H9 (cell line): ENCODE measurements around the gene TSC2. TPM values are rescaled to one million over a fixed set of nuclear protein-coding genes. Genes with fewer than 3 reads are reported as not detected.

Experiments
- DNase-seq: peaks from one replicate; pipeline ENCODE4 v3.0.0-alpha.2; 2017
- H2AFZ ChIP-seq: one replicate; pipeline ENCODE4 v1.6.1; 2013; ENCODE audit warnings: mild to moderate bottlenecking, low read length, control low read depth, moderate library complexity
- H2AK5ac ChIP-seq: 2 replicates; pipeline ENCODE4 v1.6.1; 2013; ENCODE audit warnings: low read length, control low read depth, mixed read lengths; ENCODE audit not compliant: insufficient read length
- H2BK120ac ChIP-seq: one replicate; pipeline ENCODE4 v1.6.1; 2013; ENCODE audit warnings: low read depth, mild to moderate bottlenecking, low read length, control low read depth, inconsistent platforms; ENCODE audit not compliant: poor library complexity, severe bottlenecking
- H2BK12ac ChIP-seq: 2 replicates; pipeline ENCODE4 v1.6.1; 2013; ENCODE audit warnings: low read length, control low read depth, mixed read lengths, low read depth; ENCODE audit not compliant: insufficient read length
- H2BK15ac ChIP-seq: 2 replicates; pipeline ENCODE4 v1.6.1; 2013; ENCODE audit warnings: low read depth, low read length, control low read depth
- H2BK20ac ChIP-seq: one replicate; pipeline ENCODE4 v1.6.1; 2013; ENCODE audit warnings: low read depth, mild to moderate bottlenecking, low read length, control low read depth, inconsistent platforms; ENCODE audit not compliant: poor library complexity, severe bottlenecking
- H2BK5ac ChIP-seq: 2 replicates; pipeline ENCODE4 v1.6.1; 2013; ENCODE audit warnings: low read length, control low read depth, mixed read lengths; ENCODE audit not compliant: insufficient read length
- H3K14ac ChIP-seq: 2 replicates; pipeline ENCODE4 v1.6.1; 2013; ENCODE audit warnings: low read length, control low read depth; ENCODE audit not compliant: insufficient read depth
- H3K18ac ChIP-seq: 2 replicates; pipeline ENCODE4 v1.6.1; 2013; ENCODE audit warnings: low read depth, mild to moderate bottlenecking, mixed read lengths, low read length, control low read depth; ENCODE audit not compliant: insufficient read length
- H3K23ac ChIP-seq: 2 replicates; pipeline ENCODE4 v1.6.1; 2013; ENCODE audit warnings: low read length, control low read depth, mixed read lengths, low read depth; ENCODE audit not compliant: insufficient read length
- H3K23me2 ChIP-seq: 2 replicates; pipeline ENCODE4 v1.6.1; 2013; ENCODE audit warnings: low read depth, mild to moderate bottlenecking, mixed read lengths, low read length, control low read depth; ENCODE audit not compliant: insufficient read length, poor library complexity, severe bottlenecking
- H3K27ac ChIP-seq: 2 replicates; pipeline ENCODE4 v1.5.1; 2013; ENCODE audit warnings: low read length, control low read depth, mixed read lengths, low read depth; ENCODE audit not compliant: insufficient read length
- H3K27me3 ChIP-seq: 2 replicates; pipeline ENCODE4 v1.6.1; 2013; ENCODE audit warnings: low read length, control low read depth, inconsistent platforms; ENCODE audit not compliant: insufficient read depth
- H3K4ac ChIP-seq: 2 replicates; pipeline ENCODE4 v1.6.1; 2013; ENCODE audit warnings: low read depth, mild to moderate bottlenecking, control low read depth, inconsistent platforms, low read length, moderate library complexity
- H3K4me1 ChIP-seq: 2 replicates; pipeline ENCODE4 v1.6.1; 2013; ENCODE audit warnings: low read length, control low read depth, inconsistent platforms; ENCODE audit not compliant: insufficient read depth
- H3K4me2 ChIP-seq: 2 replicates; pipeline ENCODE4 v1.6.1; 2013; ENCODE audit warnings: low read length, control low read depth, mixed read lengths; ENCODE audit not compliant: insufficient read length, insufficient read depth
- H3K56ac ChIP-seq: 2 replicates; pipeline ENCODE4 v1.6.1; 2013; ENCODE audit warnings: low read depth, mild to moderate bottlenecking, mixed read lengths, low read length, control low read depth; ENCODE audit not compliant: insufficient read length
- H3K79me1 ChIP-seq: 2 replicates; pipeline ENCODE4 v1.6.1; 2013; ENCODE audit warnings: low read depth, mild to moderate bottlenecking, moderate library complexity, low read length, control low read depth, inconsistent platforms; ENCODE audit not compliant: insufficient read depth, poor library complexity, severe bottlenecking
- H3K79me2 ChIP-seq: 2 replicates; pipeline ENCODE4 v1.6.1; 2013; ENCODE audit warnings: low read length, control low read depth, inconsistent platforms; ENCODE audit not compliant: insufficient read depth
- H3K9ac ChIP-seq: 2 replicates; pipeline ENCODE4 v1.6.1; 2013; ENCODE audit warnings: low read length, control low read depth, mixed read lengths; ENCODE audit not compliant: insufficient read length; ENCODE audit errors: extremely low read depth
- H3K9me3 ChIP-seq: one replicate; pipeline ENCODE4 v1.6.1; 2013; ENCODE audit warnings: low read depth, low read length, inconsistent platforms; ENCODE audit not compliant: control insufficient read depth
- H3T11ph ChIP-seq: one replicate; pipeline ENCODE4 v1.6.1; 2013; ENCODE audit warnings: mild to moderate bottlenecking, low read length, control low read depth, inconsistent platforms
- H4K20me1 ChIP-seq: one replicate; pipeline ENCODE4 v1.6.1; 2013; ENCODE audit not compliant: control insufficient read depth, insufficient read length, insufficient read depth
- H4K5ac ChIP-seq: 2 replicates; pipeline ENCODE4 v1.6.1; 2013; ENCODE audit warnings: low read depth, mild to moderate bottlenecking, mixed read lengths, low read length, control low read depth; ENCODE audit not compliant: insufficient read length
- H4K8ac ChIP-seq: replicated peaks from 2 replicates; pipeline ENCODE4 v1.6.1; 2013; ENCODE audit warnings: low read length, control low read depth, mixed read lengths, low read depth; ENCODE audit not compliant: insufficient read length
- H4K91ac ChIP-seq: 2 replicates; pipeline ENCODE4 v1.6.1; 2013; ENCODE audit warnings: low read depth, mild to moderate bottlenecking, moderate library complexity, mixed read lengths, low read length, control low read depth; ENCODE audit not compliant: insufficient read length
- H3K27ac Mint-ChIP-seq, 3 experiments: 2 replicates in 2 of 3; 3 replicates in 1 of 3; pipeline ENCODE4 v1.8.0; 2020 to 2021; ENCODE audit warnings: mixed read lengths in 3 of 3, mild to moderate bottlenecking in 1 of 3, moderate library complexity in 1 of 3
- H3K27me3 Mint-ChIP-seq: 2 replicates; pipeline ENCODE4 v1.8.0; 2021; ENCODE audit warnings: low read depth, mild to moderate bottlenecking, moderate library complexity, mixed read lengths
- H3K36me3 Mint-ChIP-seq, 3 experiments: 2 replicates in 2 of 3; 3 replicates in 1 of 3; pipeline ENCODE4 v1.8.0; 2020 to 2021; ENCODE audit warnings: low read depth in 3 of 3, mixed read lengths in 3 of 3; ENCODE audit not compliant: insufficient read depth in 1 of 3
- H3K4me1 Mint-ChIP-seq, 2 experiments: 2 replicates each; pipeline ENCODE4 v1.8.0; 2020; ENCODE audit warnings: mixed read lengths in 2 of 2
- H3K4me3 Mint-ChIP-seq, 2 experiments: 2 replicates in 1 of 2; 3 replicates in 1 of 2; pipeline ENCODE4 v1.8.0; 2020 to 2021; ENCODE audit warnings: mild to moderate bottlenecking in 2 of 2, mixed read lengths in 2 of 2, moderate library complexity in 1 of 2
- H3K9me3 Mint-ChIP-seq, 2 experiments: 2 replicates in 1 of 2; 3 replicates in 1 of 2; pipeline ENCODE4 v1.8.0; 2020; ENCODE audit warnings: mild to moderate bottlenecking in 2 of 2, mixed read lengths in 2 of 2, moderate library complexity in 1 of 2
- WGBS: extraction: QIAGEN DNeasy Blood & Tissue Kit; methylation state at CpG from one replicate; pipeline ENCODE4 v1.1.7; 2013; ENCODE audit warnings: missing lambda C conversion rate, low lambda C conversion rate, mixed read lengths; ENCODE audit not compliant: insufficient read length; ENCODE audit errors: extremely low coverage; 5-methylcytosine and 5-hydroxymethylcytosine counted together
- total RNA-seq: library from RNA; stranded (reverse); gene quantifications from 2 replicates; pipeline ENCODE4 v1.2.1, GENCODE V29; 2021
- TF ChIP-seq, protein P1 (sequence below): fragments of 200-600 bp; sonication (generic); conservative IDR thresholded peaks from 3 replicates; pipeline ENCODE4 v1.8.0; 2021; ENCODE audit warnings: antibody characterized with exemption, mild to moderate bottlenecking

The TSC2 gene
- total RNA-seq, 1 experiment from 2014 or later: 122 TPM

DNA sequence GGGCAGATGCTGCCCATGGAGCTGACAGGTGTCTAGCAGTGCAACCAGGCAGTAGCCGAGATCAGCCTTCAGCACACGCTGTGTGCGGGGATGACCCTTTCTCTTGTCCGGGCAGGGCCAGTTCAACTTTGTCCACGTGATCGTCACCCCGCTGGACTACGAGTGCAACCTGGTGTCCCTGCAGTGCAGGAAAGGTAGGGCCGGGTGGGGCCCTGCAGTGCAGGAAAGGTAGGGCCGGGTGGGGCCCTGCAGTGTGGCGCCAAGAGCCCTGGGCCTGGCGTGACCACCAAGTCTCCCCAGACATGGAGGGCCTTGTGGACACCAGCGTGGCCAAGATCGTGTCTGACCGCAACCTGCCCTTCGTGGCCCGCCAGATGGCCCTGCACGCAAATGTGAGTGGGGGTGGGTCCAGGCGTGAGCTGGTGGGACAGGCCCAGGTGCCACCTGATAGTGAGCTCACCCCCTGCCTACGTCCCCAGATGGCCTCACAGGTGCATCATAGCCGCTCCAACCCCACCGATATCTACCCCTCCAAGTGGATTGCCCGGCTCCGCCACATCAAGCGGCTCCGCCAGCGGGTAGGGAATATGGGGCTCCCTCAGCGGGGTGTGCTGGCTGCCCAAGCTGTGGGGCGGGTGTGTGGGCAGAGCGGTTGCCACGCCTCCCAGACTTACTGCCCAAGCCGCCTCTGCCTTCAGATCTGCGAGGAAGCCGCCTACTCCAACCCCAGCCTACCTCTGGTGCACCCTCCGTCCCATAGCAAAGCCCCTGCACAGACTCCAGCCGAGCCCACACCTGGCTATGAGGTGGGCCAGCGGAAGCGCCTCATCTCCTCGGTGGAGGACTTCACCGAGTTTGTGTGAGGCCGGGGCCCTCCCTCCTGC lies 40.2 kb downstream of the TSC2 start:
- Mint-ChIP-seq H3K27ac (no peak overlapping the region), H3K27me3 (no peaks in the 10 kb centered on the region), H3K9me3 (no peaks in the 10 kb centered on the region), H3K36me3 (peaks cover 0 to 20% (median 18%) of the 10 kb centered on the region in 3 experiments; a peak in 6 of 7 replicates), H3K4me3 (no peak overlapping the region), H3K4me1 (no peaks in the 10 kb centered on the region)
- Histone ChIP-seq H2BK5ac (no peak overlapping the region), H4K5ac (no peak overlapping the region), H2AFZ (no peak overlapping the region), H3K4me1 (no peaks in the 10 kb centered on the region), H4K91ac (no peak overlapping the region), H3K23me2 (no peaks in the 10 kb centered on the region), H2AK5ac (no peak overlapping the region), H3K27ac (no peak overlapping the region), H3K4me2 (no peak overlapping the region), H2BK15ac (no peak overlapping the region), H4K20me1 (no peaks in the 10 kb centered on the region), H3K9me3 (no peaks in the 10 kb centered on the region), H4K8ac (no peak overlapping the region), H3K18ac (no peak overlapping the region), H2BK12ac (no peak overlapping the region), H3K4ac (no peak overlapping the region), H3K79me2 (no peaks in the 10 kb centered on the region), H3K23ac (no peak overlapping the region), H3K27me3 (no peaks in the 10 kb centered on the region), H3K9ac (no peak overlapping the region), H3K79me1 (no peaks in the 10 kb centered on the region), H3K14ac (no peak overlapping the region), H3K56ac (no peak overlapping the region), H2BK20ac (no peak overlapping the region), H2BK120ac (no peak overlapping the region), H3T11ph (no peak overlapping the region)
- TF ChIP-seq, protein P1, sequence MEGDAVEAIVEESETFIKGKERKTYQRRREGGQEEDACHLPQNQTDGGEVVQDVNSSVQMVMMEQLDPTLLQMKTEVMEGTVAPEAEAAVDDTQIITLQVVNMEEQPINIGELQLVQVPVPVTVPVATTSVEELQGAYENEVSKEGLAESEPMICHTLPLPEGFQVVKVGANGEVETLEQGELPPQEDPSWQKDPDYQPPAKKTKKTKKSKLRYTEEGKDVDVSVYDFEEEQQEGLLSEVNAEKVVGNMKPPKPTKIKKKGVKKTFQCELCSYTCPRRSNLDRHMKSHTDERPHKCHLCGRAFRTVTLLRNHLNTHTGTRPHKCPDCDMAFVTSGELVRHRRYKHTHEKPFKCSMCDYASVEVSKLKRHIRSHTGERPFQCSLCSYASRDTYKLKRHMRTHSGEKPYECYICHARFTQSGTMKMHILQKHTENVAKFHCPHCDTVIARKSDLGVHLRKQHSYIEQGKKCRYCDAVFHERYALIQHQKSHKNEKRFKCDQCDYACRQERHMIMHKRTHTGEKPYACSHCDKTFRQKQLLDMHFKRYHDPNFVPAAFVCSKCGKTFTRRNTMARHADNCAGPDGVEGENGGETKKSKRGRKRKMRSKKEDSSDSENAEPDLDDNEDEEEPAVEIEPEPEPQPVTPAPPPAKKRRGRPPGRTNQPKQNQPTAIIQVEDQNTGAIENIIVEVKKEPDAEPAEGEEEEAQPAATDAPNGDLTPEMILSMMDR: no peak
- WGBS: no CpG with 5 or more reads among the region's 41 CpGs
- DNase-seq: no peak
